BE2C (cell line): ENCODE results near the gene C3orf70.

ENCODE experiments used
- DNase-seq: peaks from one replicate; pipeline ENCODE4 v3.0.0-alpha.2; 2020
- H3K27me3 ChIP-seq: fragments of 250-450 bp; sonication (Bioruptor Pico); 2 replicates; pipeline ENCODE4 v1.5.1; 2020; ENCODE audit warnings: mild to moderate bottlenecking
- H3K36me3 ChIP-seq: fragments of 250-450 bp; sonication (Bioruptor Pico); 2 replicates; pipeline ENCODE4 v1.5.1; 2020; ENCODE audit warnings: mild to moderate bottlenecking
- H3K4me1 ChIP-seq: fragments of 250-450 bp; sonication (Bioruptor Pico); 2 replicates; pipeline ENCODE4 v1.5.1; 2020
- H3K4me3 ChIP-seq: 2 replicates; pipeline ENCODE4 v1.5.1; 2011; ENCODE audit warnings: low read depth, low read length
- H3K9me3 ChIP-seq: fragments of 250-450 bp; sonication (Bioruptor Pico); 2 replicates; pipeline ENCODE4 v1.5.1; 2020
- CTCF ChIP-seq: IDR thresholded peaks from 2 replicates; pipeline ENCODE4 v1.5.1; 2012; ENCODE audit warnings: mild to moderate bottlenecking, low read depth, low read length

The C3orf70 gene

GRCh38 chr3:185144784-185145183, 8.1 kb downstream of the C3orf70 start:
- no peak for DNase-seq
- no peak for TF ChIP-seq CTCF

GRCh38 chr3:185137821-185138220, 15.0 kb downstream of the C3orf70 start:
- Histone ChIP-seq H3K36me3 (no peaks in the 10 kb centered on the region), H3K4me3 (no peak overlapping the region), H3K9me3 (no peaks in the 10 kb centered on the region), H3K27me3 (no peaks in the 10 kb centered on the region), H3K4me1 (no peaks in the 10 kb centered on the region)
- no peak for DNase-seq
- TF ChIP-seq CTCF = no peak

More at GRCh38 chr3:185144784-185145183, 8.1 kb downstream of the C3orf70 start:
- H3K9me3 ChIP-seq = no peaks in the 10 kb centered on the region
- no peak overlapping the region for H3K4me3 ChIP-seq
- H3K36me3 ChIP-seq = no peaks in the 10 kb centered on the region
- H3K27me3 ChIP-seq = peaks cover 42% of the 10 kb centered on the region
- H3K4me1 ChIP-seq = no peaks in the 10 kb centered on the region

GRCh38 chr3:185134509-185134908, 18.4 kb downstream of the C3orf70 start:
- H3K36me3 ChIP-seq = no peaks in the 10 kb centered on the region
- H3K9me3 ChIP-seq = no peaks in the 10 kb centered on the region
- TF ChIP-seq CTCF = no peak
- no peaks in the 10 kb centered on the region for H3K4me1 ChIP-seq
- no peak for DNase-seq
- peaks cover 4% of the 10 kb centered on the region for H3K27me3 ChIP-seq
- H3K4me3 ChIP-seq = no peak overlapping the region

GRCh38 chr3:185131602-185132256, 21.1 kb downstream of the C3orf70 start:
- no peak for TF ChIP-seq CTCF
- no peaks in the 10 kb centered on the region for H3K36me3 ChIP-seq
- no peaks in the 10 kb centered on the region for H3K4me1 ChIP-seq
- H3K4me3 ChIP-seq = no peak overlapping the region
- peaks cover 4% of the 10 kb centered on the region for H3K27me3 ChIP-seq
- no peak for DNase-seq
- H3K9me3 ChIP-seq = no peaks in the 10 kb centered on the region

- no peak for TF ChIP-seq CTCF
- H3K27me3 ChIP-seq = peaks cover 4% of the 10 kb centered on the region
- H3K36me3 ChIP-seq = no peaks in the 10 kb centered on the region
- H3K9me3 ChIP-seq = no peaks in the 10 kb centered on the region
- H3K4me3 ChIP-seq = no peak overlapping the region
- DNase-seq = no peak
- H3K4me1 ChIP-seq = no peaks in the 10 kb centered on the region
Observed at GRCh38 chr3:185129083-185129482, 23.8 kb downstream of the C3orf70 start.

GRCh38 chr3:185126201-185126600, 26.7 kb downstream of the C3orf70 start:
- Histone ChIP-seq H3K27me3 (peaks cover 4% of the 10 kb centered on the region; the same call in 1 of the 2 replicates), H3K36me3 (no peaks in the 10 kb centered on the region), H3K4me1 (no peaks in the 10 kb centered on the region), H3K4me3 (no peak overlapping the region), H3K9me3 (no peaks in the 10 kb centered on the region)
- no peak for DNase-seq
- no peak for TF ChIP-seq CTCF
